Raji (cell line): ENCODE data around the gene ELL2.

Experiments
- POLR2A ChIP-seq: IDR thresholded peaks from 2 replicates; pipeline ENCODE4 v1.6.1; 2011; ENCODE audit warnings: low read depth, low read length, control low read depth; ENCODE audit not compliant: insufficient read depth

Gene ELL2

DNA sequence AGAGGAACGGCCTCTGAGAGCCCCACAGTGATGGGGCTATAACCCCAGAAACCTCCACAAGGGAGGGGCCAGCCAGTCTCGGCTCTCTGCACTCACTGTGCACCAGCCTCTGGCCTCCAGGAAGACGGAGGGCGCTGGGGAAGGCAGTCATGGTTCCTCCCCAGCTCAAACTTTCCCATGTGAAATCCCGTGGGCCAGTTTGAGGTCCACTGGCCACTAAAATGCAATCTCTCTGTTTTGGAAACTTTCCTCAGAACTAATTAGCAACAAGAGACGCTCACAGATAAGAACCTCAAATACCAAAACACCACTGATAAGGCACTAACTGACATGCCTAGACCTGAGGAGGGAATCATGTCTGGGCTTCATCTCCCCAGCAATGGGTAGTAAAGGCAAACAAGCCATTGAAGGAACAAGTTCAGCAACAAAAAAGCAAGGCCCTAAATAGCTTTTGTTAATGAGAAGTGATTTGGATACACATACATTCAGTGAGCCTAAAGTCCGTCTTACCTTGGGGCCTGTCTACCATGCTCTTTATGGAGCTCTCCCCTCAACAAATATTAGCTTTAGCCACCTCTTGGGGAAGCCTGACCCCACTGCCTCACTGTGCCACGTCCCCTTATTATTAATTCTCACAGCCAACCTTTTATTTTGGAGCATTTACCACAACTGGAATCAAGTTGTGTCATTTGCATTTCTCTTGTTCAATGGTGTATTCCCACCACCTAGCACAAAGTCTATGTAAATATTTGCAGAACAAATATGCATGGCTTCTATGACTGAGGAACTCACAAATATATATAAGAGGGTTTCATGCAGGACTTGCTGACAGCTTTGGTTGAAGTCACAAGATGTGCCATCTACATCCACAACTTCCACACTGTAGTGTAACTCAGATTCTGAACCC lies 83.0 kb downstream of the ELL2 start:
- no peak for TF ChIP-seq POLR2A

DNA sequence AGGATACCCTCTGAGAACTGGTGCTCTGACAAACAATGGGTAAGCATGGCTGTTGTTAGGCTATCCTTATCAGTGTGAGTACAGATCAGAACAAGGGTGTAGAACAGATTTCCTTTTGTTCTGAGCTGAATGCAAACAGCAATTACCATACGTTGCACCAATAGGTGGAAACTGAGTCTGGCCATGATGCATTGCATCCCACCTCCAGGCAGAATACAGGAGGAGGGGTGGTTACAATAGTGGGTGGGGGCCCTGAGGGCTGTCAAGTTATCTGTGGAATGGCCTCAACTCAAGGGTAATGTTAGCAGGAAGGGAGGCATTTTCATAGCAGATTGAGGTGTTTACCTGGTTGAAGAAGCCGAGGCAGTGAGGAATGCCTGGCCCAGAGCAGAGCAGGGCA lies 84.9 kb downstream of the ELL2 start:
- TF ChIP-seq POLR2A = no peak

DNA sequence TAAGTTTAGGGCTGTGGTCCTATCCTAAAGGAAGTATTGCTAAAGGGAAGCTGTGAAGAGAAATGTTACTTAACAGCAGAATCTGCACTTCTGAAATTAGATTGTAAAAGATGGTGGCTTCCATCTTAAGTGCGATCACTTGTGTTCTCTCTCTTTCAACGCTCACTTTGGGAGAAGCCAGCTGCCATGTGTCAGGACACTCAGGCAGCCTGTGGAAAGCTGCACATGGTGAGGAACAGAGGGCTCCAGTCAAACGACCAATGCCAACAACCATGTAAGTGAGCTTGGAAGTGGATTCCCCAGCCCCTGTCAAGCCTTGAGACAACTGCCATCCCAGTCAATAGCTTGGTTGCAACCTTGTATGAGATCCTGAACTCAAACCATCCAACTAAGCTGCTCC lies 87.4 kb downstream of the ELL2 start:
- TF ChIP-seq POLR2A = no peak

DNA sequence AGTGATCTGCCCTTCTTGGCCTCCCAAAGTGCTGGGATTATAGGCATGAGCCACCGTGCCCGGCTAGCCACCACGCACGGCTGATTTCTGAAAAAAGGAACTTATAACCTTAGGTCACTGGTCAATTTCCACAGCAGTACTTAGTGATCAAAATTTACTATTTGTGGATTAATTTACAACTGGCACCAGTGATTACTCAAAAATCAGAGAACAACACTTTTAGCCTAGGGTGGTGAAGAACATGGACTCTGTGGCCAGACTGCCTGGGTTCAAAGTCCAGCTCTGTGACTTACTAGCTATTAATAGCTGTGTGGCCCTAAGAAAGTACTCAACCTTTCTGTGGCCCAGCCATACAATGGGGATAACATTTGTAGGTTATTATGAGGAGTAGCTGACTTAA lies 88.3 kb downstream of the ELL2 start:
- no peak for TF ChIP-seq POLR2A

DNA sequence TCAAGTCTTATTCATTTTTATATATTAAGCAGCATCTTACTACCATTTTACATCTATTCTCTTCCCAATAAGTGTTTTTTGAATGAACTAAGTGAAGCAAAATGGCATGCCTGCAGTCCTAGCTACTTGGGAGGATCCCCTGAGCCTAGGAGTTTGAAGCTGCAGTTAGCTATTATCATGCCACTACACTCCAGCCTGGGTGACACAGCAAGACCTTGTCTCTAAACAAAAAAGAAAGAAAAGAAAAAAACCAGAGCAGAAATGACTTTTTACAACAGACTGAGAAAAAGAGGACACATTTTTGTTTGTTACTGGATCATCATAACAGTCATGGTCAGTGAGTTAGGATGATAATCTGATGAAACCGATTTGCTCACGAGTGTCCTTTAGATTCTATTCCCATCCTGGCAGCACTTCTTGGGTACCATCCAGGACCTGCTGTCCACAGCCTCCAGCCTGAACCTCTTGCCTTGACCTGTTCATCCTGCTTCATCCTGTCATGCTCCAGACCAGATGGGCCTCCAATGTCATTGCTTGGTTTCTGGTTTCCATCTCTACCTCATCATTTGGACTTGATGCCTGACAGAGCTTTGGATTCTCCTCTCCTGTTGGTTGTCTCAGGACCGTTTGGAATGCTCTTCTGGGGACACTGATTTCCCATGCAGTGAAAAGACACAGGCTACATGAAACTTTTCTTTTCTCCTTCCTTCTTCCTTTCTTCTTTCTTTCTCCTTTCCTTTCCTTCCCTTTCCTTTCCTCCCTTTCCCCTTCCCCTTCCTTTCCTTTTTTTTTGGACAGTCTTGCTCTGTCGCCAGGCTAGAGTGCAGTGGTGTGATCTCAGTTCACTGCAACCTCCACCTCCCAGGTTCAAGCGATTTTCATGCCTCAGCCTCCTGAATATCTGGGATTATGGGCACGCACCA lies 89.0 kb downstream of the ELL2 start:
- no peak for TF ChIP-seq POLR2A

DNA sequence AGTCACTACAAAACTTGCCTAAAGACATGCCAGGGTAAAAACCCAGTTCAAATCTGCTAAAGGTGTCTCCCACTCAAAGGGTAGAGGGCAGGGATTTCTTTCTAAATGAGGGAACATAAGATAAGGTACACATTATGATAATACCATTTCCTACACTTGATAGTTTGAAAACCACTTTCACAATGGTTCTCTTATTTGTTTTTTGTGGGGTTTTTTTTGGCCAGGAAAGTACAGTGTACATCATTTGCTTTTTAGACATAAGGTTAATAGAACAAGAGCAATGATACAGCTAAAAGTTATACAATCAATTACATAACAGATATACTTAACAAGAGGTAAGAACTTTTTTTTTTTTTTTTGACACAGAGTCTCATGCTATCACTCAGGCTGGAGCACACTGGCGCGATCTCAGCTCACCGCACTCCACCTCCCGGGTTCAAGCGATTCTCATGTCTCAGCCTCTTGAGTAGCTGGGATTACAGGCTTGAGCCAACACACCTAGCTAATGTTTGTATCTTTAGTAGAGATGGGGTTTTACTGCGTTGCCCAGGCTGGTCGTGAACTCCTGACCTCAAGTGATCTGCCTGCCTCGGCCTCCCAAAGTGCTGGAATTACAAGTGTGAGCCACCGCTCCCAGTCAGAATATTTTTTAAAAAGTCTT lies 90.4 kb downstream of the ELL2 start:
- no peak for TF ChIP-seq POLR2A

DNA sequence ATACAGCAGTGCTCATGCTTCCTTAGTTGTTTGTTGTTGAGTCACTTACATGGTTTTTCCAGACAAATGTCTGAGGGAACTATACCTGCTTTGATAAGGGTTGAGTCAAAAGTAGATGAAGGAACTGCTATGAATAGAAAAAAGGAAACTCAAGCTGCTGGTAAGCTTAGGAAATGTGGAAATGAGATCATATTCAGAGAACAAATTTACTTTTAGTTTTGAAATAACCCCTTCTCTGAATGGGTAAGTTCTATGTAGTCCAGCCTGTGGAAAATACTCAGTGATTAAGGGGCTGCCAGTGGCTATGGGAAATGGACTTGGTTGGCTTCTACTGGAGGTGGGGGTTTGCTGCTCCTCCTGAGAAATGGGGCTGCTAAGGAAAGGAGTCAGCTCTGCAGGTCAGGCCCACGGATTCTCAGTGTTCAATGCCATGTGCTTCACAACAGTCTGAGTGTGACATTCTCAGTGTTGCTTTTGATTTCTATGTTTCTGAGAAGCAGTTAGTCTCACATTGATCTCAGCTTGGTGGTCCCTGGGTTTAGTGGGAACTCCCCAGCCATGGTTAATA lies 91.5 kb downstream of the ELL2 start:
- TF ChIP-seq POLR2A = no peak

DNA sequence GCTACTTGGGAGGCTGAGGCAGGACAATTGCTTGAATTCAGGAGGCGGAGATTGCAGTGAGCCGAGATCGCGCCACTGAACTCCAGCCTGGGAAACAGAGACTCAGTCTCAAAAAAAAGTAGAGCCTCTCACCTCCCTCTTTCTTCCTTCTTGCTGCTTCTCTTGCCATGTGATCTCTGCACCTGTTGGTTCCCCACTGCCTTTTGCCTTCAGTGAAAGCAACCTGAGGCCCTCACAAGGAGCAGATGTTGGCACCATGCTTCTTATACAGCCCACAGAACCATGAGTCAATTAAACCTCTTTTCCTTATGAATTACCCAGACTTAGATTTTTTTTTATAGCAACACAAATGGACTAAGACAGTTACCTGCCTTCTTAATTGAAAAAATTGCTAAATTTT lies 93.5 kb downstream of the ELL2 start:
- no peak for TF ChIP-seq POLR2A

DNA sequence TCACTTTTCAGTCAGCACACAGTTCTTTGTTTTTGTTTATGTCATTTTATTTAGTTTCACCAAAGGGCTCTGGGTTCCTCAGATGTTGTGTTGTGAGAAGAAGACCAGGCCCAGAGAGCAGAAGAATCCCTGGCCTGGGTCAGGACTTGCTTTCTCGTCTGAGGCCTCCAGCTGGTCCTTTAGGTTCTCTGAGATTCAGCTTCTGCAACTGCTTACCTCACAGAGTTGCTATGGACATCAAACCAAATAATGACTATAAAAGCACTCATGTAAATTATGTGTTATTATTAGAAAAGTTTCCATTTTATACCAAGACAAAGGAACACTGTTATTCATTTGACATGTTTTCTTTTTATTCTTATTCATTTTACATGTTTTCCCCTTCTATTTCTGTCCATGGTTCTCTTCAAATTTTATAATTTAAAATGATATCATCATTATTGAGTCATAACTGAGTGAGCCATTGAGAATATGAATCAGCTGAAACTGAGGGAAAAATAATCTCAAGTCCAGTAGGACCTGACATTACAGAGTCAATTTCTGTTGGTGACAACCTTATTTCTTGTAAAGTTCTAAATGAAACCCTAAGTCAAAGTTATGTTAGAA lies 95.1 kb downstream of the ELL2 start:
- TF ChIP-seq POLR2A = no peak

DNA sequence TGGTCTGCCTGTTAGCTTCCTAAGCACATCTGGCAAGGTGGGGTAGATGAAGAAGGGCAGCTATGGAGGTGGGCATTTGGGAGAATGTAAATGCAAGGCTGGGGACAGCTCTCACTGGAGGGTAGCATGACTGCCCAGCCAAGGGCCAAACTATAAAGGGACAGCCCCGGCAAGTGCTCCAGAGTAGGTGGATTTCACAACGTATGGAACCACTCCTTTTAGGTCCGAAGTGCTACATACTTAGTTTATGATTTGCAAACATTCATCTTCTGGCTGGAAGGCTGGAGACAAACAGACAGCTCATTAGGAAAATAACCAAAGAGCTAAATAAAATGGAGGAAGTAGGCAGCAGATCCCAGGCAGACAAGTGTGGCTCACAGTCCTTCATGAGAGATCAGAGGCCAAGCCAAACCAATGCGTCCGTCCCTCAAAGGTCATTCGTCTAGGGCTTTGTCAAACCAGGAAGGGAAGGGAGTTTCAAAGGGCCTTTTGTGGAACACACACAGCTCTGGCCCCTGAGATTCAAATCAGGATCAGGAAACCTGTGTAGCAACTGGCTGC lies 96.6 kb downstream of the ELL2 start:
- TF ChIP-seq POLR2A = no peak

DNA sequence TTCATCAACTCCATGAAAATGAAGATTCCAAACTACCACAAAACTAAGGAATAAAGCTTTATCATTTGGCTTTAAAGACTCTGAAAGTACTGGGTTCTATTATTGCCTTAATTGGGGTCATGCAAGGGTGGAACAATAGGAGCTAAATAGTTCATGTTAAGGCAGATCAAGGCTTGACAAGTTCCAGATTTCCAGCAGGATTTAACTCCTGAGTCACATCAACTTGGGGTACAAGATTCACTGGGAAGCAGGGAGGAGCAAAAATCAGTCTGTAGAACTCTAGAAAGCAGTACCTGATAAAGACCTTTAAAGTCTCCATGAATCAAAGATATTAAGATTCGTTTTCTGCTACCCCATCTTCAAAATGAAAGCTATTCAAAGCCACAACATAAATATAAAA lies 97.2 kb downstream of the ELL2 start:
- TF ChIP-seq POLR2A = no peak

DNA sequence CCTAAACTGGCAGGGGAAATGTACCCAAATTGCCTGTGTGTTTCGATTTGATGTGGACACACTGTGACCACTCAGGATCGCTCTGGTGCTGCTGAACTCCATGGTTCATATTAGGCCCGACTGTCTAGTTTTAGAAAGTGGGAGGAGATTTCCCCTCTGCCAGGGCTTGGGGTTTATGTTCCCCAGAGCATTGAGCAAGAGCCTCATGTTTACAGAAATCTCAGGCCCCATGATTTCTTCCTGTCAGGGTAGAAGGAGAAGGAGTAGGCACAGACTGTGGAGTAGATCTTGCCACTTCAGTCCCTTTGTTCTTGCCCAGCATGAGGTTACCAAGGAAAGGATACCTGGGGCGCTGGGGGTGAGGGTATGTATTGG lies 98.3 kb downstream of the ELL2 start:
- TF ChIP-seq POLR2A = no peak

DNA sequence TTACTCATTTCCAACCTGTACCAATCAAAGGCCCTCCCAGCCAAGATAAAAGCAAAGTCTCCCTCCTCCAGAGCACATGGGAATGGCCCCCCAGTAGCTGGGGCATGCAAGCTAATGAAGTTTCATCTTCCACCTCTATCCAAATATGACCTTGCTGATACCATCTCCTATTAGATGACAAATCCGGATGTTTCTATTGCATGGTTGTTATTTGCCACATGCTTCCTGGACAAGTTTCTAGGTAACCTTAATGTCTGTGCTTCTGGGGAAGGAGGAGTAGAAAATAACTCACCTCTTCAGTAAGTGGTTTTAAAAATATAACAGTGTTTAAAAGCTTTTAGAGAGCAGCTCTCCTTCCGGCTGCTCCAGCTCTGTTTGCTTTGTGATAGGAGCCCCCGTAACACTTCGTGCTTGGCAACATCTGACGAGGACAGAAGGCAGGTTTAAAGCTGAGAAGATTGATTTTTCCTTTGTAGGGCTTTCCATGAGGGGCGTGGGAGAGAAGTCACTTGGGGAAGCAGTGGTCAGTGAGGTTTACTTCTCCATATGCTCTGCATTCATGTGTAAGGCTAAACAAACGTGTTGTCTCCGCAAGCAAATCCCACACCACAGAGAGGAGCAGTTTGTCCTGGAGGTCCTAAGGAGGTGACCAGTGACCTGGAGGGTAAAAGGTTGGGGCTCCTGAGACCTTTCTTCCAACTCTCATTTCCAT lies 98.8 kb downstream of the ELL2 start:
- no peak for TF ChIP-seq POLR2A
